GM12892 (cell line): ENCODE measurements around the gene CASP3.

ENCODE experiments used
- POLR2A ChIP-seq: IDR thresholded peaks from 2 replicates; pipeline ENCODE4 v1.6.1; 2011; ENCODE audit warnings: low read depth, low read length, control low read depth
- POLR2AphosphoS5 ChIP-seq: IDR thresholded peaks from 2 replicates; pipeline ENCODE4 v1.6.1; 2011; ENCODE audit warnings: low read depth, low read length, control low read depth
- TAF1 ChIP-seq: IDR thresholded peaks from 2 replicates; pipeline ENCODE4 v1.6.1; 2011; ENCODE audit warnings: low read depth, mild to moderate bottlenecking, control low read depth, low read length, borderline replicate concordance

- TF ChIP-seq POLR2AphosphoS5: no peak
- TF ChIP-seq POLR2A: no peak
- TF ChIP-seq TAF1: no peak
Measured at GRCh38 chr4:184588893-184589292, 60.4 kb downstream of the CASP3 start.
